HepG2 (cell line): ENCODE data around the gene EXTL1. TPM values are rescaled to one million over a fixed set of nuclear protein-coding genes. Genes with fewer than 3 reads are reported as not detected.
A peak's percentile ranks its signal among the peaks of the same experiment; 100 is the strongest.

Source experiments
- ATAC-seq: fragments of 200-7000 bp; cut with Tn5 transposase; 3 replicates; pipeline ENCODE4 v1.9.1; 2020; ENCODE audit warnings: mild to moderate bottlenecking, moderate library complexity
- BruUV-seq: library from RNA; stranded (reverse); fragments of 400-500 nt; replicated peaks from 2 replicates; lab custom pipeline; 2021; lab: Mats Ljungman, UMichigan
- CTCF ChIA-PET: fragments of 300-600 bp; formaldehyde crosslinking; extraction: SDS; loops from one replicate; lab custom pipeline; 2021; ENCODE audit warnings: low total read pairs, inconsistent platforms, low intra/inter-chr PET ratio; lab: Yijun Ruan, JAX
- POLR2A ChIA-PET: fragments of 350-600 bp; sonication (Branson Sonifier 250); formaldehyde crosslinking; loops from one replicate; lab custom pipeline; 2020; ENCODE audit warnings: antibody characterized with exemption, inconsistent platforms; lab: Yijun Ruan, JAX
- DNase-seq: peaks from one replicate; pipeline ENCODE4 v3.0.0-alpha.2; 2015; ENCODE audit warnings: low spot score
- FAIRE-seq: peaks from 3 replicates; lab custom pipeline; 2011; peaks lifted over from hg19 to GRCh38; lab: Jason Lieb, UNC
- H2AFZ ChIP-seq: one replicate; pipeline ENCODE4 v1.6.1; 2011; ENCODE audit warnings: low read length, inconsistent platforms
- H3K27ac ChIP-seq: fragments of 300-600 bp; 3 replicates; pipeline ENCODE4 v1.8.0; 2011; ENCODE audit warnings: mixed run types, mild to moderate bottlenecking, mixed read lengths, low read length, inconsistent platforms; ENCODE audit not compliant: insufficient read depth; ENCODE audit errors: extremely low read length
- H3K27me3 ChIP-seq, 2 experiments: fragments of 200-600 bp in 1 of 2; 2 replicates in 1 of 2; 3 replicates in 1 of 2; pipeline versions ENCODE4 v1.6.0 to v1.8.0; 2011; ENCODE audit warnings: low read length in 2 of 2, mild to moderate bottlenecking in 2 of 2, moderate library complexity in 2 of 2, inconsistent platforms in 1 of 2; ENCODE audit not compliant: insufficient read depth in 2 of 2, control insufficient read depth in 1 of 2
- H3K36me3 ChIP-seq, 2 experiments: fragments of 200-600 bp in 1 of 2; replicated peaks in 1 of 2; 2 replicates in 1 of 2; 3 replicates in 1 of 2; pipeline versions ENCODE4 v1.5.1 to v1.8.0; 2011; ENCODE audit warnings: low read length in 2 of 2, inconsistent platforms in 1 of 2; ENCODE audit not compliant: insufficient read depth in 2 of 2, control insufficient read depth in 1 of 2
- H3K4me1 ChIP-seq: 2 replicates; pipeline ENCODE4 v1.5.1; 2012; ENCODE audit warnings: low read length, inconsistent platforms; ENCODE audit not compliant: insufficient read depth
- H3K4me2 ChIP-seq: 2 replicates; pipeline ENCODE4 v1.6.0; 2011; ENCODE audit warnings: low read depth, low read length, inconsistent platforms
- H3K4me3 ChIP-seq, 3 experiments: fragments of 200-600 bp in 1 of 3; sonication (generic), shearing (Covaris generic) in 1 of 3; replicated peaks in 1 of 3; 2 replicates each; pipeline ENCODE4 v1.5.1; 2011 to 2016; ENCODE audit warnings: low read length in 3 of 3, inconsistent platforms in 2 of 3, low read depth in 2 of 3, mild to moderate bottlenecking in 2 of 3, control low read depth in 1 of 3, mixed read lengths in 1 of 3; ENCODE audit not compliant: insufficient read depth in 1 of 3
- H3K79me2 ChIP-seq: one replicate; pipeline ENCODE4 v1.6.1; 2011; ENCODE audit warnings: low read length, inconsistent platforms; ENCODE audit not compliant: insufficient read depth
- H3K9ac ChIP-seq: 2 replicates; pipeline ENCODE4 v1.6.0; 2011; ENCODE audit warnings: mild to moderate bottlenecking, low read depth, low read length, inconsistent platforms; ENCODE audit not compliant: insufficient read depth
- H3K9me3 ChIP-seq: 2 replicates; pipeline ENCODE4 v1.5.1; 2012; ENCODE audit warnings: mild to moderate bottlenecking, low read length
- H4K20me1 ChIP-seq: 2 replicates; pipeline ENCODE4 v1.6.0; 2011; ENCODE audit warnings: inconsistent platforms, mild to moderate bottlenecking, low read length, moderate library complexity; ENCODE audit not compliant: insufficient read depth
- ATAD3A ChIP-seq: sonication (generic); formaldehyde crosslinking; IDR thresholded peaks from 2 replicates; pipeline ENCODE4 v1.4.0; 2020; ENCODE audit warnings: missing genetic modification reagents
- BATF2 ChIP-seq: sonication (generic); formaldehyde crosslinking; IDR thresholded peaks from 2 replicates; pipeline ENCODE4 v1.8.0; 2022; ENCODE audit warnings: mild to moderate bottlenecking, missing genetic modification reagents, moderate library complexity
- BRD4 ChIP-seq: sonication (generic); formaldehyde crosslinking; IDR thresholded peaks from 2 replicates; pipeline ENCODE4 v1.4.0; 2020; ENCODE audit warnings: missing genetic modification reagents
- HDAC2 ChIP-seq: sonication (generic); formaldehyde crosslinking; IDR thresholded peaks from 2 replicates; pipeline ENCODE4 v1.4.0; 2020; ENCODE audit warnings: missing genetic modification reagents
- HES4 ChIP-seq: sonication (generic); formaldehyde crosslinking; IDR thresholded peaks from 2 replicates; pipeline ENCODE4 v1.9.0; 2021; ENCODE audit warnings: mild to moderate bottlenecking, missing genetic modification reagents, borderline replicate concordance
- KAT8 ChIP-seq: IDR thresholded peaks from 2 replicates; pipeline ENCODE4 v1.6.1; 2016; ENCODE audit warnings: missing genetic modification reagents, missing compliant biosample characterization
- MXD1 ChIP-seq: sonication (generic); formaldehyde crosslinking; IDR thresholded peaks from 2 replicates; pipeline ENCODE4 v1.4.0; 2020; ENCODE audit warnings: mild to moderate bottlenecking, missing genetic modification reagents
- RNF219 ChIP-seq: sonication (generic); formaldehyde crosslinking; IDR thresholded peaks from 2 replicates; pipeline ENCODE4 v1.5.0; 2020; ENCODE audit warnings: mild to moderate bottlenecking, missing genetic modification reagents
- SOX5 ChIP-seq: IDR thresholded peaks from 2 replicates; pipeline ENCODE4 v1.6.1; 2016; ENCODE audit warnings: borderline replicate concordance
- SSRP1 ChIP-seq: IDR thresholded peaks from 2 replicates; pipeline ENCODE4 v1.6.1; 2016; ENCODE audit warnings: control low read depth
- SUZ12 ChIP-seq: fragments of 150-350 bp; IDR thresholded peaks from 2 replicates; pipeline ENCODE4 v1.6.1; 2014; ENCODE audit warnings: low read depth, low read length
- TARDBP ChIP-seq: sonication (generic); formaldehyde crosslinking; IDR thresholded peaks from 2 replicates; pipeline ENCODE4 v1.8.0; 2022; ENCODE audit warnings: mild to moderate bottlenecking, missing genetic modification reagents
- ZBTB7A ChIP-seq: sonication (generic); formaldehyde crosslinking; IDR thresholded peaks from 2 replicates; pipeline ENCODE4 v1.8.0; 2022; ENCODE audit warnings: mild to moderate bottlenecking, missing genetic modification reagents
- ZNF101 ChIP-seq: sonication (generic); formaldehyde crosslinking; IDR thresholded peaks from 2 replicates; pipeline ENCODE4 v1.4.0; 2020; ENCODE audit warnings: mild to moderate bottlenecking, low read depth, missing genetic modification reagents, borderline replicate concordance
- ZNF232 ChIP-seq: sonication (generic); formaldehyde crosslinking; IDR thresholded peaks from 2 replicates; pipeline ENCODE4 v1.4.0; 2020; ENCODE audit warnings: missing genetic modification reagents, borderline replicate concordance
- ZNF280B ChIP-seq: sonication (generic); formaldehyde crosslinking; IDR thresholded peaks from 2 replicates; pipeline ENCODE4 v1.5.0; 2020; ENCODE audit warnings: missing genetic modification reagents, mild to moderate bottlenecking, borderline replicate concordance
- ZNF34 ChIP-seq: sonication (generic); formaldehyde crosslinking; IDR thresholded peaks from 2 replicates; pipeline ENCODE4 v1.4.0; 2020; ENCODE audit warnings: mild to moderate bottlenecking, missing genetic modification reagents, borderline replicate concordance
- ZNF44 ChIP-seq: sonication (generic); formaldehyde crosslinking; IDR thresholded peaks from 2 replicates; pipeline ENCODE4 v1.5.1; 2020; ENCODE audit warnings: mild to moderate bottlenecking, missing genetic modification reagents
- WGBS: methylation state at CpG from one replicate; pipeline ENCODE4 v1.1.6; 2017; ENCODE audit warnings: low lambda C conversion rate; 5-methylcytosine and 5-hydroxymethylcytosine counted together
- in situ Hi-C: cut with HindIII; loops from 2 replicates; pipeline ENCODE4 v1.10.0; 2017; ENCODE audit warnings: low pct_unique_long_range_greater_than_20kb; ENCODE audit not compliant: extremely low pct_ligation_motif_present
- intact Hi-C: fragments of 100-400 bp; cut with micrococcal nuclease; formaldehyde crosslinking; loops from one replicate; pipeline ENCODE4 v1.10.0; 2022; ENCODE audit not compliant: unreplicated experiment
- polyA plus RNA-seq, 8 experiments: library from polyadenylated mRNA; depleted of rRNA in 3 of 8; stranded (reverse) in 7 of 8; unstranded in 1 of 8; fragments of >200 nt; fragmentation: Illumina TruSeq in 4 of 8; extraction: Trizol in 4 of 8; gene quantifications; 2 replicates each; pipeline versions ENCODE4 v1.2.1 to v1.2.3, GENCODE V29; 2011 to 2016; ENCODE audit warnings: low read depth in 4 of 8, missing spikeins in 1 of 8, mixed read lengths in 1 of 8; ENCODE audit not compliant: insufficient read depth in 1 of 8
- total RNA-seq, 5 experiments: library from RNA; depleted of rRNA; stranded (reverse); fragments of >200 nt; fragmentation: Illumina TruSeq; extraction: Trizol; gene quantifications; 2 replicates each; pipeline ENCODE4 v1.2.3, GENCODE V29; 2016; ENCODE audit warnings: low read depth in 1 of 5

EXTL1 gene
- total and polyA plus RNA-seq, 2 of the 13 experiments (the other 11 are each of a cell fraction or from before 2014, with no cell fraction given) = 0.35 to 1.0 TPM

- DNase-seq (no peak), ATAC-seq (peak; percentile 25; the same call in 2 of the 3 replicates), FAIRE-seq (no peak)
- no peak overlapping the region for H3K9ac ChIP-seq
- ChIA-PET POLR2A (no interaction called here), CTCF (no interaction called here)
- no CpG with 5 or more reads among the region's 57 CpGs for WGBS
- intact Hi-C loops (no loop called here), in situ Hi-C loops (no loop called here)
- no peaks in the 10 kb centered on the region for H4K20me1 ChIP-seq
- H2AFZ ChIP-seq = no peak overlapping the region
- peak overlapping the region; percentile 19; the same call in 1 of the 2 replicates for H3K4me2 ChIP-seq
- no peaks in the 10 kb centered on the region for H3K36me3 ChIP-seq
- no peaks in the 10 kb centered on the region for H3K79me2 ChIP-seq
- TF ChIP-seq ZBTB7A (CRISPR knock-in tag) (no peak), HDAC2 (CRISPR knock-in tag) (no peak), MXD1 (CRISPR knock-in tag) (no peak), ZNF34 (CRISPR knock-in tag) (no peak), BATF2 (no peak), KAT8 (CRISPR knock-in tag) (no peak), RNF219 (CRISPR knock-in tag) (no peak), SOX5 (no peak), ZNF232 (CRISPR knock-in tag) (no peak), SSRP1 (CRISPR knock-in tag) (no peak), HES4 (CRISPR knock-in tag) (no peak), ATAD3A (CRISPR knock-in tag) (no peak), BRD4 (no peak), SUZ12 (no peak), ZNF101 (CRISPR knock-in tag) (no peak), ZNF44 (CRISPR knock-in tag) (no peak), ZNF280B (CRISPR knock-in tag) (no peak), TARDBP (CRISPR knock-in tag) (no peak)
- peaks cover 30 to 87% of the 10 kb centered on the region in 2 experiments for H3K27me3 ChIP-seq
- no peak overlapping the region for H3K27ac ChIP-seq
- no peaks in the 10 kb centered on the region for H3K4me1 ChIP-seq
- no peaks in the 10 kb centered on the region for H3K9me3 ChIP-seq
- no TSS peak for BruUV-seq
- no peak overlapping the region for H3K4me3 ChIP-seq
Measured at GRCh38 chr1:26046246-26047095, 24.9 kb downstream of the EXTL1 start.
